ENCODE measurements around the gene CANT1. TPM values are rescaled to one million over a fixed set of nuclear protein-coding genes. Genes with fewer than 3 reads are reported as not detected.
"Not testable (repeated sequence)": the region's sequence is repeated elsewhere in the genome, so short reads cannot be mapped to it uniquely, and the experiment has no call there.

The CANT1 gene
- total RNA-seq, 4 donors from 2014 or later, result 21.2 to 33.7 (median 27.0) TPM

GRCh38 chr17:79033046-79033616 lies 23.6 kb upstream of the CANT1 start:
- intact Hi-C loops (cut with DNase I), result no loop called here
- peaks cover 32 to 62% (median 49%) of the 10 kb centered on the region in 4 donors for H3K4me1 ChIP-seq
- peaks cover 0 to 3% (median 0%) of the 10 kb centered on the region in 4 donors for H3K36me3 ChIP-seq
- peak overlapping the region; percentile 64 to 79 (median 68) for H3K27ac ChIP-seq (replicated peaks in 1 of 4)
- no peaks in the 10 kb centered on the region for H3K27me3 ChIP-seq
- WGBS, result 95% methylated on average over 9 of the region's 9 CpGs
- DNase-seq (ENCODE audit: extremely low spot score), result no peak
- TF ChIP-seq POLR2A (IDR thresholded peaks at IDR 0.05; ENCODE audit: low read depth), result no peak
- TF ChIP-seq EP300 (IDR thresholded peaks at IDR 0.05), result no peak
- no peak for TF ChIP-seq POLR2AphosphoS5 (IDR thresholded peaks at IDR 0.05)
- no peak for TF ChIP-seq CTCF (IDR thresholded peaks at IDR 0.05)
- H3K4me3 ChIP-seq, result no peak overlapping the region
- no peaks in the 10 kb centered on the region for H3K9me3 ChIP-seq

GRCh38 chr17:79031996-79032875 lies 22.7 kb upstream of the CANT1 start:
- H3K36me3 ChIP-seq, result peaks cover 0 to 3% (median 0%) of the 10 kb centered on the region in 4 donors
- H3K4me1 ChIP-seq, result peaks cover 41 to 69% (median 56%) of the 10 kb centered on the region in 4 donors
- intact Hi-C loops (cut with DNase I), result no loop called here
- no peak overlapping the region for H3K4me3 ChIP-seq
- H3K27ac ChIP-seq (replicated peaks in 1 of 4), result no peak overlapping the region
- H3K27me3 ChIP-seq, result no peaks in the 10 kb centered on the region
- 92% methylated on average over 26 of the region's 26 CpGs for WGBS
- TF ChIP-seq EP300 (IDR thresholded peaks at IDR 0.05) (no peak), CTCF (IDR thresholded peaks at IDR 0.05) (no peak), POLR2A (IDR thresholded peaks at IDR 0.05; ENCODE audit: low read depth) (no peak), POLR2AphosphoS5 (IDR thresholded peaks at IDR 0.05) (no peak)
- no peaks in the 10 kb centered on the region for H3K9me3 ChIP-seq
- DNase-seq (ENCODE audit: extremely low spot score), result no peak

- H3K36me3 ChIP-seq; H3K27me3 ChIP-seq; H3K27ac ChIP-seq (replicated peaks in 1 of 4); DNase-seq (ENCODE audit: extremely low spot score); intact Hi-C loops (cut with DNase I); H3K4me3 ChIP-seq; H3K9me3 ChIP-seq: not testable (repeated sequence)
- 93% methylated on average over 12 of the region's 12 CpGs for WGBS
- H3K4me1 ChIP-seq, result peaks cover 50 to 77% (median 60%) of the 10 kb centered on the region in 4 donors
Measured at GRCh38 chr17:79030636-79031035, 21.1 kb upstream of the CANT1 start.

- Histone ChIP-seq H3K4me3 (no peak overlapping the region), H3K27me3 (peaks cover 0 to 2% (median 0%) of the 10 kb centered on the region in 4 donors), H3K9me3 (no peaks in the 10 kb centered on the region), H3K27ac (replicated peaks in 1 of 4) (peak overlapping the region in 1 of 4 donors; percentile 2), H3K36me3 (peaks cover 0 to 3% (median 0%) of the 10 kb centered on the region in 4 donors), H3K4me1 (peaks cover 56 to 77% (median 63%) of the 10 kb centered on the region in 4 donors)
- no peak for TF ChIP-seq POLR2A (IDR thresholded peaks at IDR 0.05; ENCODE audit: low read depth)
- TF ChIP-seq POLR2AphosphoS5 (IDR thresholded peaks at IDR 0.05), result no peak
- no peak for TF ChIP-seq EP300 (IDR thresholded peaks at IDR 0.05)
- TF ChIP-seq CTCF (IDR thresholded peaks at IDR 0.05), result no peak
- WGBS, result 94% methylated on average over 16 of the region's 16 CpGs
- intact Hi-C loops (cut with DNase I), result no loop called here
- DNase-seq (ENCODE audit: extremely low spot score), result no peak
Measured at GRCh38 chr17:79029327-79030009, 19.9 kb upstream of the CANT1 start.

Measured in esophagus muscularis mucosa (tissue), 4 donors.